Stomach (tissue), 9 donors: ENCODE data around the gene ASAP2. TPM values are rescaled to one million over a fixed set of nuclear protein-coding genes. Genes with fewer than 3 reads are reported as not detected.
A peak's percentile ranks its signal among the peaks of the same experiment; 100 is the strongest.

Experiments used
- DNase-seq, 2 donors: peaks; one replicate each; pipeline versions ENCODE4 v3.0.0 to v3.0.0-alpha.2; 2013 to 2019
- H3K27ac ChIP-seq, 5 donors: fragments of 200-600 bp in 4 of 5; sonication (generic) in 4 of 5; one replicate each; pipeline ENCODE4 v1.5.1; 2013 to 2019; ENCODE audit warnings: mild to moderate bottlenecking in 1 of 5, moderate library complexity in 1 of 5
- H3K27me3 ChIP-seq, 3 donors: fragments of 200-600 bp; sonication (generic); one replicate each; pipeline ENCODE4 v1.5.1; 2017 to 2019; ENCODE audit warnings: mixed run types in 1 of 3
- H3K36me3 ChIP-seq, 4 donors: fragments of 200-600 bp; sonication (generic); 1 replicate in 3 of 4; 2 replicates in 1 of 4; pipeline ENCODE4 v1.5.1; 2016 to 2019
- H3K4me1 ChIP-seq, 4 donors: fragments of 200-600 bp; sonication (generic); one replicate each; pipeline ENCODE4 v1.5.1; 2016 to 2019
- H3K4me3 ChIP-seq, 4 donors: fragments of 200-600 bp; sonication (generic) in 3 of 4; one replicate each; pipeline ENCODE4 v1.5.1; 2016 to 2019; ENCODE audit warnings: mild to moderate bottlenecking in 1 of 4
- H3K9me3 ChIP-seq, 4 donors: fragments of 200-600 bp; sonication (generic); one replicate each; pipeline ENCODE4 v1.5.1; 2016 to 2019
- EP300 ChIP-seq: sonication (generic); formaldehyde crosslinking; IDR thresholded peaks from one replicate; pipeline ENCODE4 v1.6.1; 2017; ENCODE audit warnings: antibody characterized with exemption
- POLR2A ChIP-seq, 4 donors: fragments of 450-650 bp; IDR thresholded peaks; one replicate each; pipeline ENCODE4 v1.6.1; 2016; ENCODE audit warnings: antibody characterized with exemption in 4 of 4, control low read depth in 2 of 4, mild to moderate bottlenecking in 1 of 4, moderate library complexity in 1 of 4
- POLR2AphosphoS5 ChIP-seq, 3 donors: sonication (generic); formaldehyde crosslinking; IDR thresholded peaks; one replicate each; pipeline ENCODE4 v1.6.1; 2016; ENCODE audit warnings: antibody characterized with exemption in 3 of 3
- WGBS, 5 donors: extraction: QIAGEN DNeasy Blood & Tissue Kit in 3 of 5; methylation state at CpG; one replicate each; pipeline versions ENCODE4 v1.1.5 to v1.1.7; 2013 to 2018; 5-methylcytosine and 5-hydroxymethylcytosine counted together
- intact Hi-C: fragments of 100-400 bp; cut with DNase I; formaldehyde crosslinking; loops from one replicate; pipeline ENCODE4 v1.15.1; 2023; ENCODE audit warnings: low total_unique reads
- polyA plus RNA-seq, 3 donors: library from polyadenylated mRNA; stranded (reverse); fragments of 200-250 nt; gene quantifications; one replicate each; pipeline ENCODE4 v1.2.3, GENCODE V29; 2013
- total RNA-seq, 5 donors: library from RNA; depleted of rRNA; stranded (reverse); fragments of >200 nt; gene quantifications; one replicate each; pipeline versions ENCODE4 v1.1.0 to v1.2.3, GENCODE V29; 2014 to 2016
- TF ChIP-seq, protein P1 (sequence below), 7 experiments: fragments of 450-650 bp in 4 of 7; fragments of 200-600 bp in 3 of 7; sonication (generic) in 3 of 7; IDR thresholded peaks; one replicate each; pipeline ENCODE4 v1.5.1; 2016 to 2019; ENCODE audit warnings: antibody characterized with exemption in 7 of 7, control low read depth in 2 of 7, mild to moderate bottlenecking in 1 of 7
- donor health status: healthy with polysubstance abuse.
- donor health status: Bipolar disorder and iron deficiency.
- donor health status: healthy.

ASAP2 gene
- total and polyA plus RNA-seq, 8 donors = 9.7 to 55.4 (median 33.7) TPM

DNA sequence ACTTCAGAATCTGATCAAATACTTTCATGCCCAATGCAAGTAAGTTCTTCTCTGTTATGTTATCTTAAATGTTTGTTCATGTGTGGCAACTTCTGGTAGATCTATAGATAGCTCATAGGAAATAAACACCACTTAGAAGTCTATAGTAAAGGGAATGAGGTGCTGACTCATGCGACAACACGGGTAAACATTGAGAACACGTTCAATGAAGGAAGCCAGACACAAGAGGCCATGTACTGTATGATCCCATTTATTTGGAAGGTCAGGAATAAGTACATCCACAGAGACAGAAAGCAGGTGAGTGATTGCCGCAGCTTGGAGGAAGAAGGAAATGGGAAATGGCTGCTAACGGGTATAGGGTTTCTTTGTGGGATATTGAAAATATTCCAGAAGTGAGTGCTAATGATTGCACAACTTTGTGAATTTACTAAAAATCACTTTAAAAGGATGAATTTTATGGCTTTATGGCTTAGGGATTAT lies 121.3 kb downstream of the ASAP2 start:
- no peak for TF ChIP-seq EP300
- peak in 2 of 3 donors; percentile 61 to 72 for TF ChIP-seq POLR2AphosphoS5 (IDR thresholded peaks at IDR 0.05)
- peaks cover 5 to 35% (median 30%) of the 10 kb centered on the region in 4 donors for H3K36me3 ChIP-seq
- no peak overlapping the region for H3K4me3 ChIP-seq
- H3K27ac ChIP-seq = peak overlapping the region in 4 of 5 donors; percentile 5 to 34 (median 26)
- intact Hi-C loops = no loop called here
- H3K27me3 ChIP-seq = no peaks in the 10 kb centered on the region
- no peaks in the 10 kb centered on the region for H3K9me3 ChIP-seq
- peaks cover 9 to 49% (median 31%) of the 10 kb centered on the region in 4 donors for H3K4me1 ChIP-seq
- DNase-seq = peak in 1 of 2 donors; percentile 63
- WGBS, 5 donors = 40 to 57% (median 49%) methylated on average over 5 of the region's 5 CpGs

DNA sequence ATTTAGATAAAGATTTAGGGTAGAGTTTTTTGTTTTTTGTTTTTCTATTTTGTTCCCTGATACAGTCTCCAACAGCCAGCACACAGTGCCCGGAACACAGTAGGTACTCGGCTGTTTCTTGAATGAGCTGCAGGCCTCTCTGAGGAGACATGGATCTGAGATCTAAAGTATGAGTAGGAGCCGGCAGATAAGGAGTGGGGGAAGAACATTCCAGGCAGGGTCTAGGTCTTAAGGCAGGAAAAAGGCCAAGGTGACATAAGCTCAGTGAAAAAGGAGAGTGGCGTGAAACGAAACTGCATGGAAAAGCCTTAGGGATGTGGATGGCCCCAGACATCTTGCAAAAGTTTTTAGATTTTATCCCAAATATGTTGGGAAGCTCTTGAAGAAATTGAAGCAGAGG lies 122.3 kb downstream of the ASAP2 start:
- H3K4me3 ChIP-seq = no peak overlapping the region
- WGBS, 5 donors = 70 to 82% (median 79%) methylated on average over 5 of the region's 5 CpGs
- intact Hi-C loops = no loop called here

DNA sequence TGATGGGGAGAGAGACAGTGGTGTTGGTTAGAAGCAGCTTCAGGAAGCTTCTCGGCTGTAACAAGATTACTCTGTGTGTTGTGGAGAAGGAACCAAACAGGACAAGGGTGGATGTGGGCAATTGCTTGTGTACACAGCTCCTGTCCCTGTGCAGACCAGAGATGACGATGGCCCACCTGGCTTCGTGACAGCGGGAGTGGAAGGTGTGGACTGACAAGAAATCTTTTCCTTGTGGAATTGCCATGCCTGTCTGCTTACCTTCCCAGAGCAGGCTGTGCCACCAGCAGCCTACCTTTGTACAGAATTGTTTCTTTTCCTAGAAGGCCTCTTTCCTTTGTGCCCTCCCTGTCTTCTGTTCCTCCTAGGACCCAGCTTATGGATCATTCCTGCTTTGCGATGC lies 122.9 kb downstream of the ASAP2 start:
- Histone ChIP-seq H3K9me3 (no peaks in the 10 kb centered on the region), H3K27ac (no peak overlapping the region), H3K4me1 (peaks cover 9 to 52% (median 29%) of the 10 kb centered on the region in 4 donors), H3K27me3 (no peaks in the 10 kb centered on the region), H3K36me3 (peaks cover 0 to 21% (median 14%) of the 10 kb centered on the region in 4 donors), H3K4me3 (no peak overlapping the region)
- no peak for TF ChIP-seq POLR2AphosphoS5 (IDR thresholded peaks at IDR 0.05)
- no peak for TF ChIP-seq POLR2A (IDR thresholded peaks at IDR 0.05)
- TF ChIP-seq, protein P1, sequence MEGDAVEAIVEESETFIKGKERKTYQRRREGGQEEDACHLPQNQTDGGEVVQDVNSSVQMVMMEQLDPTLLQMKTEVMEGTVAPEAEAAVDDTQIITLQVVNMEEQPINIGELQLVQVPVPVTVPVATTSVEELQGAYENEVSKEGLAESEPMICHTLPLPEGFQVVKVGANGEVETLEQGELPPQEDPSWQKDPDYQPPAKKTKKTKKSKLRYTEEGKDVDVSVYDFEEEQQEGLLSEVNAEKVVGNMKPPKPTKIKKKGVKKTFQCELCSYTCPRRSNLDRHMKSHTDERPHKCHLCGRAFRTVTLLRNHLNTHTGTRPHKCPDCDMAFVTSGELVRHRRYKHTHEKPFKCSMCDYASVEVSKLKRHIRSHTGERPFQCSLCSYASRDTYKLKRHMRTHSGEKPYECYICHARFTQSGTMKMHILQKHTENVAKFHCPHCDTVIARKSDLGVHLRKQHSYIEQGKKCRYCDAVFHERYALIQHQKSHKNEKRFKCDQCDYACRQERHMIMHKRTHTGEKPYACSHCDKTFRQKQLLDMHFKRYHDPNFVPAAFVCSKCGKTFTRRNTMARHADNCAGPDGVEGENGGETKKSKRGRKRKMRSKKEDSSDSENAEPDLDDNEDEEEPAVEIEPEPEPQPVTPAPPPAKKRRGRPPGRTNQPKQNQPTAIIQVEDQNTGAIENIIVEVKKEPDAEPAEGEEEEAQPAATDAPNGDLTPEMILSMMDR (IDR thresholded peaks at IDR 0.05) = no peak
- no peak for TF ChIP-seq EP300
- 52 to 86% (median 76%) methylated on average over 5 of the region's 5 CpGs for WGBS, 5 donors
- no peak for DNase-seq
- intact Hi-C loops = no loop called here

More for the DNA sequence above, 122.3 kb downstream of the ASAP2 start:
- Histone ChIP-seq H3K4me1 (peaks cover 9 to 52% (median 31%) of the 10 kb centered on the region in 4 donors), H3K9me3 (no peaks in the 10 kb centered on the region), H3K27me3 (no peaks in the 10 kb centered on the region), H3K27ac (no peak overlapping the region), H3K36me3 (peaks cover 0 to 25% (median 20%) of the 10 kb centered on the region in 4 donors)
- TF ChIP-seq POLR2A (IDR thresholded peaks at IDR 0.05) (no peak), EP300 (no peak), POLR2AphosphoS5 (IDR thresholded peaks at IDR 0.05) (no peak)
- TF ChIP-seq, protein P1 (IDR thresholded peaks at IDR 0.05) = no peak
- DNase-seq = no peak

DNA sequence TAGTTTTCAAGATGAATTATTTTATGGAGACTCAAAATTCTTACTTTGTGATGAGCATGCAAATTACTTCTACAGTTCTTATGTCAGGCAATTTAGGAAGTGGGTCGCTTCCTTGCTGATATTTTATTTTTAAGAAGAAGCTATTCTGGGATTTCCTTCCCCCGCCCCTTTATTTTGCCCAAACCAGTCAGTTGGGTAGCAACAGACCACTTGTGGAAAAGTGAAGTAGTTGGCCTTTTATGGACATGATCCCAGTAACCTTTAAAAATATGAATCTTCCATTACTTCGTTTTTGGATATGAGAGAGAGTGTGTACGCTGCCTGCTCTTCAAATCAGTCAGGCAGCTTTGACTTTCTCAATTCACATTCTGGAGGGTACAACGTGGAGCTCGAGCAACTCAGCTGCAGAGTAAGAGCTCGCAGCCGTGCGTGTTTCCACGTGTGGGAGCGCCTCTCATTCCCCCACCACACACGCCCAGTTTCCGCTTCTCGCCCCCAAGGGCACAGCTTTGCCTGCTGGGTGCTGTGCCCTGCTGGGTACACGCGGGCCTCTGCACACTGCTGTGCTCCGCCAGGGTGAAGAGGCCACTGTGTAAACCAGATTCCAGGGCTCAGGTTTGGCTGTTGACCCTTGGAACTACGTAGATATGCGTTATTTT lies 124.1 kb downstream of the ASAP2 start:
- H3K9me3 ChIP-seq = no peaks in the 10 kb centered on the region
- H3K4me3 ChIP-seq = no peak overlapping the region
- TF ChIP-seq EP300 = no peak
- TF ChIP-seq, protein P1 (IDR thresholded peaks at IDR 0.05) = no peak
- TF ChIP-seq POLR2AphosphoS5 (IDR thresholded peaks at IDR 0.05) = no peak
- peaks cover 9 to 52% (median 29%) of the 10 kb centered on the region in 4 donors for H3K4me1 ChIP-seq
- 70 to 82% (median 76%) methylated on average over 19 of the region's 19 CpGs for WGBS, 5 donors
- intact Hi-C loops = loop anchor here (5.0 kb wide), 1 partner anchor 188 kb away; no protein-coding TSS in a partner anchor
- peak in 1 of 2 donors; percentile 31 for DNase-seq
- peaks cover 0 to 27% (median 18%) of the 10 kb centered on the region in 4 donors for H3K36me3 ChIP-seq
- H3K27me3 ChIP-seq = no peaks in the 10 kb centered on the region
- no peak overlapping the region for H3K27ac ChIP-seq
